Fibroblast of peridontal ligament (primary cell): ENCODE data around the gene KSR2.
"Not testable (repeated sequence)": the region's sequence is repeated elsewhere in the genome, so short reads cannot be mapped to it uniquely, and the experiment has no call there.

Experiments used
- DNase-seq: peaks from one replicate; pipeline ENCODE4 v3.0.0-alpha.2; 2010; ENCODE audit errors: extremely low read depth

Gene KSR2

DNA sequence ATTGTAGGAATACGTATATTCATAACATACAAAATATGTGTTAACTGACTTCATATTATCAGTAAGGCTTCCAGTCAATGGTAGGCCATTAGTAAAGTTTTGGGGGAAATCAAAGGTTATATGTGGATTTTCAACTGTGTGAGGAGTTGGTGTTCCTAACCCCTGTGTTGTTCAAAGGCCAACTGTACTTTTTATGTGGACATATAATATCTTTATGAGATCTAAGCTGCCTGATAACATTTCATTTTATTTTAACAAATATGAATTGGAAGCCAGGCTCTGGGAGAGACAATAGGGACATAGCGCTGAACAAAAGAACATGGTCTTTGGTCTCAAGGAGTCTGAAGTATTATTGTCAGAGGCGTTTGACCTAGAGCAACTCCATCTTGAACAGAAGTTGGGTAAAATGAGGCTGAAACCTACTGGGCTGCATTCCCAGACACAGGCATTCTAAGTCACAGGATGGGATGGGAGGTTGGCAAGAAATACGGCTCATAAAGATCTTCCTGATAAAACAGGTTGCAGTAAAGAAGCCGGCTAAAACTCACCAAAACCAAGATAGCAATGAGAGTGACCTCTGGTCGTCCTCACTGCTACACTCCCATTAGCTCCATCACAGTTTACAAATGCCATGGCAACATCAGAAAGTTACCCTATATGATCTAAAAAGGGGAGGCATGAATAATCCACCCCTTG lies 147.2 kb downstream of the KSR2 start:
- DNase-seq: no peak

DNA sequence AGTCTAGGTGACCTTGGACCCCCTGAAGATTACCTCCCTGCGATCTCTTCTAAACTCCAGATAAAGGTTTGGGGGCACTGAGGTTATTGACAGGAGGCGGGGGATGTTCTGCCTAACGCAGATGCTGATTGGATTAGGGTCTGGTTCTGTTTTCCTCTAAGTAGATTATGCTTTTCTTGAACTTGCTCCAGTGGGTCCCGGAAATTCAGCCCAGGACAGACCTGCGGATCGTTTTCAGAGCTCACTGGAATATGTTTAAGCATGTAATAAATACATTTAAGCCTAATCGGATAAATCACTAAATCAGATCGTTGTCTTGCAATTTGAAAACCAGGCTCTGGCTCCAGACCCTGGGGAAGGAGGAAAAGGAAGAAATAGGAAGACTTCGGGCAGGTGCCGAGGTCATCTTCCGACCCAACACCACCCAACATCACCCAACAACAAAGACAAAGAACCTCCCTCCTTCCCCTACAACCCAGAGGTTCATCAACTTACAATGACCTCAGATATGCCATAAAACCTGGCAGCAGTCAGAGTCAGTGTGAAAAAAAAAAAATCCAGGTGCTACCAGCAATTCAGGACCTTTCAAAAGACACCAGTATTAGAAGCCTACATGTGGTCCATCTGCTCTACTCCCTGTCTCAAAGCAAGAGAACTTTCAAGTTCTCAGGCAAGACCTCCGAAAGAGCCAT lies 148.4 kb downstream of the KSR2 start:
- no peak for DNase-seq

DNA sequence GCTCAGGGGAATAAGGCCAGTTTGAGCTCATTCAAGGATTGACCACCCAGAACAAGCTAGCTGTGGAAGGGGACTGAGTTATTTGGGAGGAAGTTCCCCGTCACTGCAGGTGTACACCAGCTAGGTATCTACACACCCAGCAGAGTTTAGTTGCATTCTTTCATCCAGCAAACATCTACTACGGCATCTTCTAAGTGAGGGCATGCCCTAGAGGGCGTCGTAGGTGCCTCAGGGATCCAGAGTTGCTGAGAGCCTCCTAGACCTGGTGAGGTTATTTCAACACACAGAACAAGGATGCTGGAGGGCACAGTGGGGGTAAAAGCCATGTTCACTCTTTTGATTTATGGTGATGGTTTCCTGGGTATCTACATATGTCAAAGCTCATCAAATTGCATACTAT lies 149.6 kb downstream of the KSR2 start:
- no peak for DNase-seq

DNA sequence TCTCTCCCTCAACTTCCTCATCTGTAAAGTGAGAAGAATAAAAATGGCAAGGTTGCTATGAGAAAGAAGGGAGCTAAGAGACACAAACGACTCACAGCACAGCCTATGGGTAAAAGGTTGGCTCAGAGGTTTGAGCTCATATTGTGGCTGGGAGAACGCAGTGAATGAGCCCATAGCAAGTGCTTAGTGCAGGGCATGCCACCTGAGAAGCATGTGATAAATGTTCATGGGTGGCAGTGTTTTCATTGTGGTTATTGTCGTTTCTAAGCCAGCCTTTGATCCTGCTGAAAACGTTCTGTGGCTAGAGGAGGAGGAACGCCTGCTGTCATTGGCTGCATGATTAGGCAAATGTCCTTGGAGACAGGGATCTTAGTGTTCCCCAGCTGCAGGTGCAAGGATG lies 150.4 kb downstream of the KSR2 start:
- DNase-seq: no peak

DNA sequence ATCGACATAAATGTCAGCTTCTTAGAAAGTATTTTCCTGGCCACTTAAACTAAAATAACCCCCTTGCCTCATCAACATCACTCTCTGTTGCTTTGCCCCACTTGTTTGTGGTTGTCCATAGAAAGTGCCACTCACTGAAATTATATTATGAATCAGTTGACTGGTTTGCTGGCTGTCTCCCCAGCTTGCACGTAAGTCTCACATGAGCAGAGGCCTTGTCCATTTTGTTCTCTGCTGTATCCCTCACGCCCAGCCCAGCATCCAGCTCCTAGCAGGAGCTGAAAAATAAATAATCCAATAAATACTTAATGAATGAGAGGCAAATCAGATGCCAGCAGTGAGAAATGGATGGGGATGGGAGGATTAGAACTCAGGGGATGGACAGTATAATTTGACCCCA lies 159.3 kb downstream of the KSR2 start:
- no peak for DNase-seq

DNA sequence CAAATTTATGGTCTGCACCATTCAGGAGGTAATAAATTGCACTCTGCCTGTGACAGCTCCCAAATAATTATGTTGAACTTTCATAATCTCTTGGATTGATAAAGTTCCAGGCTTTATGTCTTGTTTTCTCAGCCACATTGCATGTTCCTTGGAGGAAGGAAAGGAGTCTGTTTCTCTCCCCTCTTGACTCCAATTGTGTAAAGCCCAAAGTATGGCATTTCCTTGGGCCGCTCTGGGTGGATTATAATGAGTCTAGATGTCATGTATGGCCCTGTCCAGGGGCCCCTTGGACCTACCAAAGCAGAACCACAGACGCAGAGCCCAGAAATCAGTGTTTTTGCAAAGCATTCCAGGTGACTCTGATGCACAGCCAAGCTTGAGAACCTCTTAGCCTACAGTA lies 160.8 kb downstream of the KSR2 start:
- DNase-seq: no peak

DNA sequence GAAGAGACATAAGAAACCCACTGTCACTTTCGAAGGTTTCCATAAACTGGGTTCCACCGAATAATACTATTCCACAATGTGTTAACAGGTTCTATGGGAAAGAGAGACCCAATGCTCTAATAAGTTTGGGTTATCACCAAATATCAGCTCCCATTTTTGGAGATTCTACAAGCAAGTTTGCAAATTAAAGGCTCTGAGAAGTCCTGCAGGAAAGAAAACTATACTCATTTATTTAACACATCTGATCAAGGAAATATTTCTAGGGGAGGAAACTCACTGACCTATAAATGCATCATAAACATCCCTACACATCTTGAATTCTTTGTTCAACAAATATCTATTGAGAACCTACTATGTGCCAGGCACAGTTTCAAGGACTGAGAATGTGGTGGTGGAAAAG lies 161.4 kb downstream of the KSR2 start:
- DNase-seq: no peak

DNA sequence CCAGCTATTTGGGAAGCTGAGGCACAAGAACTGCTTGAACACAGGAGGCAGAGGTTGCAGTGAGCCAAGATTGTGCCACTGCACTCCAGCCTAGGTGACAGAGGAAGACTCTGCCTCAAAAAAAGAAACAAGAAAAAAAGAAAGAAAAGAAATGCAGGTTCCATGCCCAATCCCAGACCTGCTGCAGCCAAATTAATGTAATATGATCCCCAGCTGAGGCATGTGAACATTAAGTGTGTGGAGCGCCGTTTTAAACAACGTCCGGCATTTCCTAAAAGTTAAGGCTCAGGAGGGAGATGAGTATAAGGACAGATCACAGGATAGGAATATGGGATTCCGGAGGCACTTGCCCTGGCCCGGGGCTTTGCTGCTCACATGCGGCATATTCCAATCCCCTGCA lies 162.9 kb downstream of the KSR2 start:
- no peak for DNase-seq

DNA sequence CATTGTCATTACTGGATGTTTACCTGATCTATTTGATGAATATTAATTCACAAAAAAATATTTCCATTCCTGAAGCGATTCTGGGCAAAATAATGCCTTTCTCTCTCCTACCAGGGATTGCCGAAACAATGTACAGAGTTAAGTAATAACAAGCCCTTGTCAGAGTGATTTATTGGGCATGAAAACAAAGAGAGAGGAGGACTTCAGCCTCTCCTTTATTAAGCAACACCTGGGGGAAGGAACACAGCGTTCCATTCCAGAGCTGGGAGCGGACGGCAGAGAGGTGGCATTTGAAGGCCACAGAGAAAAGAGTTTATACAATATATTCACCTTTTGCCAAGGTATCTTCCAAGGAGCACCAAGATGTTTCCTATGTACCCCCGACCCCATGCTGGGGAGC lies 165.8 kb downstream of the KSR2 start:
- DNase-seq: no peak

DNA sequence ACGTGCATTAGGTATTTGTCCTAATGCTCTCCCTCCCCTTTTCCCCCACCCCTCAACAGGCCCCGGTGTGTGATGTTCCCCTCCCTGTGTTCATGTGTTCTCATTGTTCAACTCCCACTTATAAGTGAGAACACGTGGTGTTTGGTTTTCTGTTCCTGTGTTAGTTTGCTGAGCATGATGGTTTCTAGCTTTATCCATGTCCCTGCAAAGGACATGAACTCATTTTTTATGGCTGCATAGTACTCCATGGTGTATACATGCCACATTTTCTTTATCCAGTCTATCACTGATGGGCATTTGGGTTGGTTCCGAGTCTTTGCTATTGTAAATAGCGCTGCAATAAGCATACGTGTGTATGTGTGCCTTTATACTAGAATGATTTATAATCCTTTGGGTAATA lies 168.1 kb downstream of the KSR2 start:
- DNase-seq: not testable (repeated sequence)

DNA sequence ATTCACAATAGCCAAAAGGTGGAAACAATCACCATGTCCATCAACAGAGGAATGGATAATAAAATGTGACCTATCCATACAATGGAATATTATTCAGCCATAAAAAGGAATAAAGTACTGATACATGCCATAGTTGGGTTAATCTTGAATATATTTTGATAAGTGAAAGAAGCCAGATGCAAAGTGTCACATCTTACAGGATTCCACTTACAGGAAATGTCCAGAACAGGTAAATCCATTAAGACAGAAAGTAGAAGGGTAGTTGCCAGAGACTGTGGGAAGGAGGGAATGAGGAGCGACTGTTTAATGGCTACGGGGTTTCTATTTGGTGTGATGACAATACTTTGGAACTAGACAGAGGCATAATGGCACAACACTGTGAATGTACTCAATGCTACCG lies 171.6 kb downstream of the KSR2 start:
- DNase-seq: no peak

DNA sequence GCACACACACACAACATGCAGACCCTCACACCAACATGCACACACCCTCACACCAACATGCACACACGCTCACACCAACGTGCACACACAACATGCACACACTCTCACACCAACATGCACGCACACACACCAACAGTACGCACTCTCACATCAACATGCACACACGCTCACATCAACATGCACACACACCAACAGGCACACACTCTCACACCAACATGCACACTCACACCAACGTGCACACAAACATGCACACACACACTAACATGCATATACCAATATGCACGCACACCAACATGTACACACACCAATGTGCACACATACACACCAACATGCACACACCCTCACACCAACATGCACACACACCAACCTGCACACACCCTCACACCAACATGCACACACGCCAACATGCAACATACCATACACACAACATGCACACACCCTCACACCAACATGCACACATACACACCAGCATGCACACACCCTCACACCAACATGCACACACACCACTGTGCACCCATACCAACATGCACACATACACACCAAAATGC lies 175.8 kb downstream of the KSR2 start:
- DNase-seq: no peak

DNA sequence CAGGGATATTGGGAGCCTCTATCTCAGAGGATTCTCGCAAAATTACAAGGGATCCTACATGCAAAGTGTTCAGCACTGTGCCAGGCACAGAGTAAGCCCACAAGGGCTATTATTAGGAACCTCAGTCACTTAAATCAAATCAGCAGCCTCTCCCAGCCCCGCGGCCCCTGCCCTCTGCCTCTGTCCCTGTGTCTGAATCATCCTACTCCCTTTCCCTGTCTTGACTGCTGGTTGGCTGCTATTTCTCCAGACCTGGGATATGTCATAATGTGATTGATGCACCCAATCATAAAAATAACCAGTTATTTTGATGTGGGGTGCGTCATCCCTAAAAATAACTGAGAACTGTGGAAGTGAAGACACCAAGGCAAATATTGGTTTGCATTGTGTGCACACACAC lies 176.3 kb downstream of the KSR2 start:
- DNase-seq: no peak

DNA sequence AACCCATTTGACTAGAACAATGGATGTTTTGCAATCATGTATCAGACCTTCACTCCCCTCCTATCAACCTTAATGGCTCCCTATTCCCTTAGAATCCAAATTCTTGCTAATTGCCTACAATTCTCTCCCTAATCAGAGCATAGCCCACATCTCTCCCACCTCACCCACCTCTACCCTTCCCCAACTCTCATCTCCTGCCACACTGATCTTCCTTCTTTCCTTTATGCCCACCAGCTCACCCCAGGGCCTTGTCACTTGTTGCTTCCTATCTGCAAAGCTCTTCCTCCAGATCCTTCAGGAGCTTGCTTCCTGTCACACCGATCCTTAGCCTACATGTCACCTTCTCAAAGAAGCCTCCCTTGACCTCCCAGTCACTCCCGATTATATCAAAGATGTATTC lies 177.8 kb downstream of the KSR2 start:
- no peak for DNase-seq

DNA sequence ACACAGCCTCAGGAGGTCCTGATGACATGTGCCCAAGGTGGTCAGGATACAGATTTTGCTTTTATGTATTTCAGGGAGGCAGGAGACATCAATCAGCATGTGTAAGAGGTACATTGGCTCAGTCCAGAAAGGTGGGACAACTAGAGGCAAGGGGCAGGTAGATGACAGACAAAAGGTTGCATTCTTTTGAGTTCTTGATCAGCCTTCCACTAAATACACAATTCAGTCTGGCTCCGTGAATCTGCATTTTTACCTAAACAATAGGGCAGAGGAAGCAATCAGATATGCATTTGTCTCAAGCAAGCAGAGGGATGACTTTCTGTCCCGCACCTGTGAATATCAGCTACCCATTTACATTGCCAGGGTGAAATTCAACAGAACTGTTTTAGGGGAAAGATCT lies 178.6 kb downstream of the KSR2 start:
- DNase-seq: no peak

DNA sequence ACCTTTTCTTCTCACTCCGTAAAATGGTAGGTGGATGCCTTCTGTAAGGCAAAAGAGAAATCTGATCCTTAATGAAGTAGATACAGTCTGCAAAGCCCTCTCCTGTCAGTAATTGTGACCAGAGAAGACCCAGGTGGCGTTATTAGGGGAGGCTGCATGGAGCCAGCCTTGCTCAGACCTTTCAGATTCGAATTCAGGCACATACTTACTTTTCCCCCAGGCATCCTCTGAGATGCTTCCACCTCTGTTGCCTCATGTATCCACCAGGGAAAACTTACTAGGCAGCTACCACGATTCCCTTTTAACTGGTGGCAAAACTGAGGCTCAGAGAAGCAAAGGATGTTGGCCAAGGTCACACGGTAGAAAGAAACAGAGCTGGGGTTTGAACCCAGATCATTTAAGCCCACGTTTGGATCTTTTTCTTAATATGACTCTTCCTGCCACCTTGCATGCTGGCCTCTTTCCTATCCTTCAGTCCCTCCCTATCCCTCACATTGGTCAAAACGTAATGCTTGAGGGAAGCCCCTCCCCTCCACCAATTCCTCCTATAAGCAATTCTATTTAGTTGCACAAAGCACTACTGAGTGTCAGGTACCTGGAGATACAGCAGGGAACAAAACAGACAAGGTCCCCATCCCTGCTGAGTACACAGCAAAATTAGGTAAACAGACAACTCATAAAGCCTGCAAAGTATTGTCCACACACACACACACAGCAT lies 179.4 kb downstream of the KSR2 start:
- no peak for DNase-seq

DNA sequence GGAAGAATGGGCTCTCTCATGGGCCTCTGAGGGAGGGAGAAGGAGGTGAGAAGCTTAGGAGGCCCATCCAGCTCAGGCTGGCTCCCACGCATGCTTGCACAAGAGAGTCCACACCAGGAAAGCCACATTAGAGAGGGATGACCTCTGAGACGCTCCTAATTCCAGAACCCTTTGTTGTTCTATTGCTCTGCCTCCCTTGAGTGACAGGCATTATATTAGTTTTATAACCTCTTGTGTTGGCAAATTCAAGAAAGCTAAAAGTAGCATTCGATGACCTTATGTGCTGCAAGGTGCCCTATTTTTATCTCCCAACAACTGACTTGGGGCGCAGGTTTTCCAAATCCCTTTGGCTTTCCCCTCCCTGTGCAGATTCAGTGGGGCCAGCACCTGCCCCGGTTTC lies 190.1 kb downstream of the KSR2 start:
- no peak for DNase-seq

DNA sequence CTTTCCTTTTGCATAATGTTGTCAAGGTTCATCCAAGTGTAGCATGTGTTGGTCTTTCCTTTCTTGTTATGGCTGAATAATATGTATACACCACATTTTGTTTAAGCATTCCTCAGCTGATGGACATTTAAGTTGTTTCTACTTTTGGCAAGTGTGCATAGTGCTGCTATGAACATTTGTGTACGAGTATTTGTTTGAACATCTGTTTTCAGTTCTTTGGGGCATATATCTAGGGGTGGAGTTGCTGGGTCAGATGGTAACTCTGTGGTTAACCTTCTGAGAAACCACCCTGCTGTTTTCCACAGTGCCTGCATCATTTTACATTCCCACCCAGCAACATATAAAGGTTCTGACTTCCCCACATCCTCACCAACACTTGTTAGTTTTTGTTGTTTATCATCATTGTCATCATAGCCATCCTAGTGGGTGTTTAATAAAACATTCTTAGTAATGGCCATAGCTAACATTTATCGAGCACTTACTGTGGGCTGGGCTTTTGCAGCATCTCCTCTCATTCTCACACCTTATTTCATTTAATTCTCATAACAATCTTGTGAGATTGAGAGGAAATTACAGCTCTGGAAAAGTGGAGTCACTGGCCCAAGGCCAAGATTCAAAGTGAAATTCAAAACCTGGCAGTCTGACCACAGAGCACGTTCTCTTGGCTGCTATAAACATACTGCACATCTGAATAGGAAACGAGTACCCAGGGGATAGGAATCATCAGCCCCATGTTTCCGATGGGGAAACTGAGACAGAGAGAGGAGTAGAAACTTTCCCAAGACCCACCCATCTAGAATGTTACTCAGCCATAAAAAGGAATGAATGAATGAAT lies 193.6 kb downstream of the KSR2 start:
- DNase-seq: peak; percentile 37

DNA sequence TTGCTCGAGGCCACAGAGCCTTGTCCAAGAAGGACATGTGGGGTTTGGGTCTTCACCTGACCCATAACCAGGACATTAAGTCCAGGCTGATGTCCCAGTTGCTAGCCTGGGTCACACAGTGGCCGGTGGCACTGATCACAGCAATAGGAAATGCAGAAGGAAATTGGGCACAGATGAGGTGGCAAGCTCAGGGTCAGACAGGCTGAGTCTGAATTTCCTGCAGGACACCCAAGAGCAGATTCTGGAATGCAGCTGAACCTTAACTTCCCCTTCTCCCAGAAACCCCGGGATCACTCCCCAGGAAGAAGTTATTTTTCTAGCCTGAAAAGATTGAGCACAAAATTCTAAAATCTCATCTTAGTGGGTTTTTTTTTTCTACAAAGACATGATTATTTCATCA lies 199.9 kb downstream of the KSR2 start:
- no peak for DNase-seq

DNA sequence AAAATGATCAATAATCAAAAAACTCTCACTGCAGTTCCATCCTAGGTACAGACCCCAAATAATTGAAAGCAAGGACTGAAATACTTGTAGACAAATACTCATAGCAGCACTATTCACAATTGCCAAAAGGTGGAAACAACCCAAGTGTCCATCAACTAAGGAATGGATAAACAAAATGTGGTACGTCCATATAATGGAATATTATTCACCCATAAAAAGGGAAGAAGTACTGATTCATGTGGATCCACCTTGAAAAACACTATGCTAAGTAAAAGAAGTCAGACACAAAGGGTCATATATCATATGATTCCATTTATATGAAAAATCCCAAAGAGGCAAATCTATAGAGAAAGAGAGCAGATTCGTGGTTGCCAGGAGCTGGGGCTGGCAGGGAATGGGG lies 202.8 kb downstream of the KSR2 start:
- no peak for DNase-seq

DNA sequence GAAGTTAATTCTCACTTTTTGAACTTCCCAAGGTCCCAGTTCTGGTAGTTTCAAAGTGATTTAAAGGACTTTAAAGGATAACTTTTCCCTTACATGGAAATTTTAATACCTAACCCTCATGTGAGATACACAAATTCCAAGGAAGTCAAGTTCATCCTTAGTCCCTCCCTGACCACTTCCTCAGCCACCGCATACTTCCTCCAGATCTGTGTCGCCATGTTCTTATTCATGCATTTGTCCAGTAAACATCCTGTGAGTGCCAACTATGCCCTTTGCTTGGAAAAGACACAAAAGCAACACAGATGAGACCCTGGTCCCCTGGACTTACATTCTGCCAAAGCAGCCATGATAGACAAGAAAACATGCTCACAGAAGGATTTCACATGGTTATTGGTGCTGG lies 206.6 kb downstream of the KSR2 start:
- no peak for DNase-seq

DNA sequence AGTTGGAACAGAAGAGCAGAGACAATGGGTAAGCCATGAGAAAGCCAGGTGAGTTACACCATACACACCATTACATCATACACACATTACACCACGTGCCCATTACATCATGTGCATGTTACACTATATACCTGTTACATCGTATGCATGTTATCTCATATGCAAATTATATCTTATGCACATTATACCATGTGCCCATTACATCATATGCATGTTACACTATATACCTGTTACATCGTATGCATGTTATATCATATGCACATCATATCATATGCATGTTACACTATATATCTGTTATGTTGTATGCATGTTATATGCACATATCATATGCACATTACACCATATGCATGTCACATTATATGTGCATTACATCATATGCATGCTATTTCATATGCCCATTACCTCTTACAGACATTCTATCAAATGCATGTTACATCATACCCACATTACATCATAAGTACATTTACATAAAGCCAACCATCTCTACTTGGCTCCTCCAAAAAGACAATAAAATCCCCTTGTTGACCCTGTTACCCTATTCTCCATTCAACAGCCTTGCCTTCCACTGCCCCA lies 207.2 kb downstream of the KSR2 start:
- no peak for DNase-seq
